HG02571 (cell line): ENCODE measurements around the gene CLC.
"Not testable (repeated sequence)": the region's sequence is repeated elsewhere in the genome, so short reads cannot be mapped to it uniquely, and the experiment has no call there.

Experiments
- ATAC-seq: cut with Tn5 transposase; IDR thresholded peaks from one replicate; pipeline ENCODE4 v1.9.1; 2021; ENCODE audit warnings: mild to moderate bottlenecking, moderate library complexity; ENCODE audit not compliant: unreplicated experiment

Gene CLC

GRCh38 chr19:39731685-39732084 is 6.1 kb downstream of the CLC start:
- no peak for ATAC-seq

DNA sequence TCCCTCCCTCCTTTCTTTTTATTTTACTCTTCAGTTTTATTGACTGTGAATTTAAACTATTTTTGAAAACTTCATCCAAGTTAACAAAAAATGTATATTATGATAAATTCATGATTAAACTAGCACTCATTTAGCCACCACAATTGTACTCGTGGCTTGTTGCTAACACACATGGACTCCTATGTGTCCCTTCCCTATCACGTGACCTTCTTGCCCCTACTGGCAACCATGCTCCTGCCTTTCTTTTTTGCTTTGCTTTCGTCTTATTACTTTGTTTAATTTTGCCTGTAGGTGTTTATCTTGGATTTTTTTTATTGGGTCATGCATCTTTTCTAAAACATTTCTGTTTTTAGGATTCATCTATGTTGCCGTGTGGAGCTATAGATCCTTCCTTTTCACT is 8.2 kb downstream of the CLC start:
- ATAC-seq = no peak

- no peak for ATAC-seq
Observed at GRCh38 chr19:39728040-39728439, 9.8 kb downstream of the CLC start.

DNA sequence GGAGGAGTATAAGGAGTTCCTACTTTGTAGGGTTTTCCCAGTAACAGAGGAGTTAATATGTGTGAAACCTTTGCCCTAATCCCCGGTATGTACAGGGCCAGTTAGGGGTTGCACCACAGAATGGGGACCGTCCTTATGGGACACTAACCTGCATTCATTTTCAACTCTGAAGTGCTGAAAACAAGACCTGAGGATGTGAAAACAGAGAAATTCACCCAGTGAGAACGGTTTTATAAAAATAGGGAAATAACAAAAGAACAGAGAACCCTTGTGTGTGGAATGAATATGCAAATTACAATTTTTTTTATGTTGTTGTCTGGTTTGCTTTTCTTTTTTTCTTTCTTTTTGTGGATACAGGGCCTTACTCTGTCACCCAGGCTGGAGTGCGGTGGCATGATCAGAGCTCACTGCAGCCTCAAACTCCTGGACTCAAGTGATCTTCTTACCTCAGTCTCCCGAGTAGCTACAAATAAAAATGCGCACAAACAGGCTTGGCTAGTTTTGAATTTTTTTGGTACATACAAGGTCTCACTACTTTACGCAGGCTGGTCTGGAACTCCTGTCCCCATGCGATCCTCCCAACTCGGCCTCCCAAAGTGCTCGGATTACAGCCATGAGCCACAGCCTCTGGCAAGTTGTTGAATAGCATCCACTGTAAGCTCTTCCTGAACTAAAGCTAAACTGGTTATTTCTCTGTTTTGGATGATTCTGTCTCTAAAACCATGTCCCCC is 10.6 kb downstream of the CLC start:
- ATAC-seq = no peak

DNA sequence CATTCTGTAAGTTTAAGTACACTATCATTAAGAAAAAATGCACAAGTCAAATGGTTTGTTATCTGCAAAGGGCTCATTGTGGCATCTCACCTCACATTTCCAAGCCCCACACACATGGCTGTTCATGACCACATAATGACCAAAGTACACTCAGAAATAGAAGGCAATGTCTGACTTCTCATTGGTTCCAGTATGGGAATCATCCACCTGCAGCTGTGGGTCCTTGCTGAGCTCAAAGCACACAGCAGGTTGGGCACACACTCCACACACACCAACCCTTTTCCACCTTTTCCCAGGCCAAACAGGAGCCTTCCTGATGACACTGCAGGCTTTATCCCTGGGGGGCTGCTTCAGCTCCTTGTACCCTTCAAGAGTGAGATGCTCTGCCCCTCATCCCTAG is 11.8 kb downstream of the CLC start:
- ATAC-seq = no peak

DNA sequence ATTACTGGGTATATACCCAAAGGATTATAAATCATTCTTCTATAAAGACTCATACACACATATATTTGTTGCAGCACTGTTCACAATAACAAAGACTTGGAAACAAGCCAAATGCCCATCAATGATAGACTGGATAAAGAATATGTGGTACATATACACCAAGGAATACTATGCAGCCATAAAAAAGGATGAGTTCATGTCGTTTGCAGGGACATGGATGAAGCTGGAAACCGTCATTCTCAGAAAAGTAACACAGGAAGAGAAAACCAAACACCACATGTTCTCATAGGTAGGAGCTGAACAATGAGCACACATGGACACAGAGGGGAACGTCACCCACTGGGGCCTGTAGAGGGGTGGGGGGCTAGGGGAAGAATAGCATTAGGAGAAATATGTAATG is 17.7 kb downstream of the CLC start:
- ATAC-seq = not testable (repeated sequence)

GRCh38 chr19:39710333-39710890 is 27.4 kb downstream of the CLC start:
- no peak for ATAC-seq

- ATAC-seq = no peak
Observed at GRCh38 chr19:39709026-39709872, 28.6 kb downstream of the CLC start.

DNA sequence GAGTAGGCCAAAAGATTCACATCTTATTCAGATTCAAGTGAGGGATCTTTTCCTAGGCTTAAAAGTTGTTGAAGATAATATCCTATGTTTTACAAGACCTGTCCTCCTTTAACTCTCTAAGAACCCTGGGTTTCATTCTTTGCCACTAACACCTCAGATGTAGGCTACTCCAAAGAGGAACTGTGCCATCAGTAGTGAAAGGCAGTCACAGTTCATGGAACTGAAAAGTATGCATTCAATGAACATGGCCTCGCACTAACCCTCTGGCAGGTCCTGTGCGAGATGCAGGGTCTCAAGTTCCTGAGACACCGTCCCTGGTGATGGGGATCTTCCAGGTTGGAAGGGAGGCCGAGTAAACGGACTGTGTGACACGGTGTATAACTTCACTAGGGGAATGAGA is 29.2 kb downstream of the CLC start:
- ATAC-seq = no peak

DNA sequence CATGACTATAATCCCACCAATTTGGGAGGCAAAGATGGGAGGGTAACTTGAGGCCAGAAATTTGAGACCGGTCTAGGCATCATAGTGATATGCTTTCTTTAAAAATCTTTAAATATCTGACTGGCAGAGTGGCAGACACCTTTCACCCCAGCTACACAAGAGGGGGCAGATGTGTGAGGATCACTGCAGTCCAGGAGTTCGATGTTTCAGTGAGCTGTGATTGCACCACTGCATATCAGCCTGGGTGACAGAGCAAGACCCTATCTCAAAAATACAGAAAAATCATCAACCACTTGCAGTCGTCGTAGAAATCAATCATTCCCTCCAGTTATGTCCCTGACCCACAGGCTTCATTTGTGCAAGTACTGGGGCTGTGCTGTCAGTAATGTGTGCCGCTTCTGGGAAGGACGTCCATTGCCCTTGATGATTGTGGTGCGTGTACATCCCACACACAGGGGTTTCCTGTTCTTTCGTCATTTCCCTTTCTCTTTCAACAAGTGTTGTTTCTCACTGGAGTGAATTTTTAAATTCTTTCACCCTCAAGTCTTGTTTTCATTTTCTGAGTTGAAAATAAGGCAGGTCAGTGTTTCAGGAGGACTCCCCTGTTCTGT is 32.1 kb downstream of the CLC start:
- no peak for ATAC-seq

- ATAC-seq = no peak
Observed at GRCh38 chr19:39704181-39705044, 33.4 kb downstream of the CLC start, which contains the start of gene LGALS14. Gene LGALS14, plus strand, starts transcription at chr19:39704481. Its CDS starts 48 bp downstream, at chr19:39704529.

- ATAC-seq = no peak
Observed at GRCh38 chr19:39701291-39701690, 36.5 kb downstream of the CLC start.

DNA sequence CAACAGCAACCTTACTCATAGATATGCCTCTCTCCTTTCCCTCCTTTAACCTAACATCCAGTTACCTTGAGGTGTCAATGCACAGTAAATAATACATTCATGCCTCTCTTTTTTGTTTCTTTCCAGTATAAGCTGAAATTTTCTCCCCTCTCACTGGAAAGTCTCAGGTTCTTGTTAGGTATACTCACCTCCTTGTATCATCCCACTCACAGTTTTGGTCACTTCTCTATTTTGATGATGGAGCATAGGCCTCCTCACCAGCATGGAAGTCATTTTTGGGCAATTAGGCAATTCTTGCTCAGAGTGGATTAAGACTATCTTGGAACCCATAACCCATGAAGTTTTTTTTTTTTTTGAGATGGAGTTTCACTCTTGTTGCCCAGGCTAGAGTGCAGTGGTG is 39.3 kb downstream of the CLC start:
- no peak for ATAC-seq

- no peak for ATAC-seq
Observed at GRCh38 chr19:39696387-39696786, 41.4 kb downstream of the CLC start.

- ATAC-seq = no peak
Observed at GRCh38 chr19:39695759-39696158, 42.1 kb downstream of the CLC start.

- ATAC-seq = no peak
Observed at GRCh38 chr19:39692822-39693221, 45.0 kb downstream of the CLC start.

GRCh38 chr19:39692166-39692565 is 45.7 kb downstream of the CLC start:
- no peak for ATAC-seq

DNA sequence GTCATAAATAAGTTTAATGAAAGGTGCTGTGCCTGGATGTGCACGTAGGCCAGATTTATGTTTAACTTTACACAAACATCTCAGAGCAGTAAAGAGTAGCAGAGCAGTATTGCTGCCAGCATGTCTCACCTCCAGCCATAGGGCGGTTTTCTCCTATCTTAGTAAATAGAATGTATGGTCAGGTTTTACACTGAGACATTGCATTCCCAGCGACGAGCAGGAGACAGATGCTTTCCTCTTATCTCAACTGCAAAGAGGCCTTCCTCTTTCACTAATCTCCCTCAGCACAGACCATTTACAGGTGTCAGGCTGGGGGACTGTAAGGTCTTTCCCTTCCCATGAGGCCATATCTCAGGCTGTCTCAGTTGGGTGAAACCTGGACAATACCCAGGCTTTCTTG is 49.2 kb downstream of the CLC start:
- ATAC-seq = not testable (repeated sequence)

- no peak for ATAC-seq
Observed at GRCh38 chr19:39686739-39687138, 51.1 kb downstream of the CLC start.

- ATAC-seq = no peak
Observed at GRCh38 chr19:39684267-39684666, 53.6 kb downstream of the CLC start.

- ATAC-seq = no peak
Observed at GRCh38 chr19:39681416-39681815, 56.4 kb downstream of the CLC start.
